ENCODE results near the gene ZSWIM2.
"Not testable (repeated sequence)": the region's sequence is repeated elsewhere in the genome, so short reads cannot be mapped to it uniquely, and the experiment has no call there.

The ZSWIM2 gene

DNA sequence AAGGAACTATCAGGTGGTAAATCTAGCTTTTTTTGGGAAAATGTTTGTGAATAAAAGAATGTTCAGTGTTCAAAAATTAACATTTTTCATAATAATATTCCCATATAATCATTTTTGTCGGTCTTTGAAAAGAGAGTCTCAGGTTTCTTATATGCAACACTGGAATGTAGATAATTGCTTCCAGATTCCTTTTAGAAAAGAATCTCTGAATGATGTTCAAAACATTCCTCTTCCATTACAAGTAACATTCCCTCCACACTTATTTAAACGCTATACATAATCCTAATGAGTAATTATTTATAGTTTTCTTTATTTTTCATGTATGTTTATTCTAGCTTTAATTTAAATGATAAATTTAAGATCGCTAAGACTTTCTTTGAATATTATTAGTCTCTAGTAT is 7.0 kb downstream of the ZSWIM2 start:
- no peak for DNase-seq (ENCODE audit: low spot score)

DNA sequence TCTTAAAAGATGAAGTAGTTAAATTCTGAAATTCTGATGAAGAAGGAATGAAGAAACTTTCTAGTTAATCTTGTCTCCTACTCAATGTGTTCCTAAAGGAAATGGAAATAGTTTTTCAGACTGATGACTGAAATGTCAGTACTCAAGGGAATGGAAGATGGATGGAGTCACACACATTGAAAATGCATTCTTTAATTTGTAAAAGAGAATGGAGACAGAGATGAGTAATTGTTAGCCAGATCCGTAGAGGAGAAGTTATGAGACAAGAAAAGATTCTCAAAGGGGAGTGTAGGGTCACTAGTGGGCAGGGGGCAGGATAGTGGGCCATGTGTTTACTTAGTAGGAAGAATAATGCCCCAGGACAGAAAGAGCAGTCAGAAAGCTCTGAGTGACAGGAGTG is 13.3 kb downstream of the ZSWIM2 start:
- DNase-seq (ENCODE audit: low spot score), result no peak

DNA sequence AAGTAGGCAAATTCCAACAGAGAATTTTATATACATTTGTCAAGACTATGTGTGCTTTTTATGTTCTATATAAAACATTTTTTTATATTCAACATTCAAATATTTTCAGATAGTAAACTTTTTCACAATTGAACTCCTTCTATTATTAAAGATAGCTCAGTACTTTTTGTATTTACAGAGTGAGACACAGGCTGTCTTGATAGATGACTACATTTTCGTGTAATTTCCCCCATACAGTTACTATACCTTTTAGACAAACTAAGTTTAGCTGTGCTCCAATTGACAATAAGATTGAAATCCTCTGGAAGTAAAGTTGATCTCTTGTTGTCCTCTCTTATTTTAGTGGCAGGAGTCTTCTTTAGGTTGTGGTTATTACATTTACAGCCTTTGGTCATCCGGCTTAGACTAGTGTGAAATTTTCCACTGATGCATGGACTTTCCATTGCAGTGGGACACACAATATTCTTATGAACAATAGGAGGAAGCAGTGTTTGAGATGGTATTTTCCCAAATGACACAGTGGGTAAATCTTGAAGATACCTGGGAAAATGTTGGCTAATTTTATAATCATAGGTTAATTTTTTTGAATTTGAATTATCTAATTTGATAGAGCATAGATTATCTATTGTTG is 21.0 kb downstream of the ZSWIM2 start:
- DNase-seq (ENCODE audit: low spot score), result no peak

DNA sequence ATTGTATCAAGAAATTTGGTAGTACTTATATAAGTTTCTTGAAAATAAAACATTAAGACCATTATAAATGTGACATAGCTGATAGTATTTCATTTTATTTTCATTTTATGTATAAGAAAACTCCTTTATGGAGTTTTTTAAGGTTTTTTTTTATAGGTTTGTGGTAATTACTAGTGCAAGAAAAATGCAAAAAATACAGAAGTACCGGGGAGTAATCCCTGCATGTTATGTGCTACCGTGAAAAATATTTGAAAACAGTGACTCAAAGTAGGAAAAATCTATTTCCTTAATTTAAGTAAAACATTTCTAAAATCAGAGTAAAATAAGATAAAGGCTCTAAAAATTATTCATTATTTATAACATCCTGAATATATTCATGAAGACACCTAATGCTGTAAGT is 21.6 kb downstream of the ZSWIM2 start:
- DNase-seq (ENCODE audit: low spot score), result no peak

DNA sequence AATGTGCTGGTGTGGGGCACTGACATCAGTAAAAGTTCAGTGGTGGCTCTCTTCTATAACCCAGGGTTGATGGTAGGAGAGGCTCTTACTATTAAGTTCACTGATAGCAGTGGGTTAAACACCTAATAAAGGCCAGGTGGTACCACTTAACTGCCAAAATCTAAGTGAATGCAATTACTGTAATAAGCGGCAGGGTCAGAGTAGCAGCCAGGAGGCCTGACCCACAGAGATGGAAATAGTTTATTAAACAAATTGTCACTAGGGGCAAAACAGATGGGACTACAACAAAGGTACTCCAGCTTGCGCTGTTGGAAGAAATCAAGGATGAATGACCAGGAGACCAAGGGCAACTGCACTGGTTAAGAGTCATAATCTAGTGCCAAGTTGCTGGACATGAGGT is 26.6 kb downstream of the ZSWIM2 start:
- DNase-seq (ENCODE audit: low spot score), result no peak

DNA sequence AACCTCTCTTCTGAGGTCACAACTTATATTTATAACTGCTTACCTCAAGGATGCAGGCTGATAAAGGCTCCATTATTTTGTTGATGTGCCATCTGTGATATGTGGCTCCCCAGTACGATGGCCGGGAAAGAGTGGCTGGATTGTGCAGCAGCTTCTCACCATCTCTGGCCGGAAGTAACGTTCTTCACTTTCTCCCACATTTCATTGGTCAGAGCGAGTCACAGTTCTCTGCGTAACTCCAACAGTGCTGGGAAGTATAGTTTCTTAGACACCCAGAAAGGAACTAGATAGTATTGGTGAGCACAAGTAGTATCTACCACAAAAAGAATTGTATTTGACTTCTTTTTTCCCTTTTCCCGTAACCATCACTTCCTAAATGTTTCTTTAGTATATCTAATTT is 28.7 kb downstream of the ZSWIM2 start:
- DNase-seq (ENCODE audit: low spot score), result no peak

DNA sequence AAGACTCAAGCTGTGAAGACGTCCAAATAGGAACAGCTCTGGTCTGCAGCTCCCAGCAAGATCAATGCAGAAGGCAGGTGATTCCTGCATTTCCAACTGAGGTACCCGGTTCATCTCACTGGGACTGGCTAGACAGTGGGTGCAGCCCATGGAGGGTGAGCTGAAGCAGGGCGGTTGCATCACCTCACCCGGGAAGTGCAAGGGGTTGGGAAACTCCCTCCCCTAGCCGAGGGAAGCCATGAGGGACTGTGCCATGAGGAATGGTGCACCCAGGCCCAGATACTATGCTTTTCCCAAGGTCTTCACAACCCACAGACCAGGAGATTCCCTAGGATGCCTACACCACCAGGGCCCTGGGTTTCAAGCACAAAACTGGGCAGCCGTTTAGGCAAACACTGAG is 37.2 kb downstream of the ZSWIM2 start:
- not testable (repeated sequence) for DNase-seq (ENCODE audit: low spot score)

DNA sequence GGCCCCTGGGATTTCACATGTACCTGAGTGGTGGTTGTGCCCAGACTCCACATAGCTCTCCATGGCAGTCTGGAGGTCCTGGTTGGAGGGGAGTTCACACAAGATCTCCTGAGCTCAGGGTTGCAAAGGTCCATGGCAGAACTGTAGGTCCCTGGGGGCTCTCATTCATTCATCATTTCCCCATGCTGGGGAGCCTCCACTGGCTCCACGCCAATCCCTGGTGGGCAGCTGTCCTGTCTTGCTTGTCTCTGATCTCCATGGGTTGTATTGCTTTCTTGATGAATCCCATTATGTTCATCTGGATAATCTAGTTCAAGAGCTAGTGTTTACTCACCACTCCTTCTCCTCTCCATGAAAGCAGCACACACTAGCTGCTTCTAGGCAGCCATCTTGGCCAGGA is 42.4 kb downstream of the ZSWIM2 start:
- no peak for DNase-seq (ENCODE audit: low spot score)

DNA sequence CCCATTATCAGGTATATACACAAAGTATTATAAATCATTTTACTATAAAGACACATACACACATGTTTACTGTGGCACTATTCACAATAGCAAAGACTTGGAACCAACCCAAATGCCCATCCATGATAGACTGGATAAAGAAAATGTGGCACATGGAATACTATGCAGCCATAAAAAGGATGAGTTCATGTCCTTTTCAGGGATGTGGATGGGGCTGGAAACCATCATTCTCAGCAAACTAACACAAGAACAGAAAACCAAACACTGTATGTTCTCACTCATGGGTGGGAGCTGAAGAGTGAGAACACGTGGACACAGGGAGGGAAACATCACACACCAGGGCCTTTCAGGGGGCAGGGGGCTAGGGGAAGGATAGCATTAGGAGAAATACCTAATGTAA is 50.4 kb downstream of the ZSWIM2 start:
- not testable (repeated sequence) for DNase-seq (ENCODE audit: low spot score)

DNA sequence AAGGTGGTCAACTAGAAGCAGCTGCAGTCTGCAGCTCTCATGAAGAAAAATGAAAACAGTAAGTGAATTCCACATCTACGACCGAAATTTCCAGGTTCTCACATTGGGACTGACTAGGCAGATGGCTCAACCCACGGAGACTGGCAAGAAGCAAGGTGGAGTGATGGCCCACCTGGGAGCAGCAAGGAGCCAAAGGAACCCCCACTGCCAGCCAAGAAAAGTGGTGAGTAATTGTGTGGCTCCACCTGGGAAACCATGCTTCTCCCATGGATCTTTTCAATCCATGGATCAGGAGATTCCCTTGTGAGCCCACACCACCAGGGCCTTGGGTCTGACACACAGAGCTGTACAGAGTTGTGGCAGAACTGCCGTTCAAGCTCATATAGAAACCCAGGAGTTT is 64.0 kb downstream of the ZSWIM2 start:
- no peak for DNase-seq (ENCODE audit: low spot score)

DNA sequence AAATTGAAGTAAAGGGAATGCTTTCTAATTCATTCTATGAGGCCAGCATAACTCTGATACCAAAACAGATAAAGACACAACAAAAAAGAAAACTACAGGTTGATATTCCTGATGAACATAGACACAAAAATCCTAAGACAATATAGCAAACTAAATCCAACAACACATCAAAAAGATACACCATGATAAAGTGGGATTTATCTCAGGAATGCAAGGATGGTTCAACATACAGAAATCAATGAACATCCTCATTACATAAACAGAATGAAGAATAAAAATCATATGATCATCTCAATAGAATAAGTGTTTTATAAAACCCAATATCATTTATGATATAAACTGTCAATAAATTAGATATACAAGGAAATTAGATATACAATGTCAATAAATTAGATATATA is 65.7 kb downstream of the ZSWIM2 start:
- no peak for DNase-seq (ENCODE audit: low spot score)

DNA sequence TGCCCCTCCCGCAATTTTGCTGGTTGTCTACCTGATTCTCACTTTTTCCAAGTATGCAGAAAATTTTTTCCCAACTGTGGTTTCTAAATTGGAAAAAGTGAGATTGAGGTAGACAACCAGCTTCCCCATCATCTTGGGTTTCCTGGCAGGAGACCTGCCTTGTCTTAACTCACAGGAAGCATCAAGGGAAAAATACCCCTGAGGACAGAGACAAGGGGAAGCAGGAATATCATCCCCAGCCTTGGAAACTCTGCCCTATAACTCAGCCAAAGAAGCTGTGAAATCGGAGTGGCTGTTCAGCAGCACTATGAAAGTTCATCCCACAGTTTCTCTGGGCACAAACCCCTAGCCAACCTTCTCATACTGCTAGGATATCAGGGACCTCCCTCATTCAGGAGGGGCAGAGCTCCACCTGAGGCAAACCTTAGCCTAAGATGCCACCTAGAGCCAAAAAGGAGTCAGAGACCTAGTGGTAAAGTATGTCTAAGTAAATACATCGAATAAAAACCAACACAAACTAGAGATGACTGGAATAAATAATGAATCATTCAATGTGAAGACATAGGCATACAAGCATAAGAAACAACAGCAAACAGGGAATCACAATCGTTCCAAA is 68.2 kb downstream of the ZSWIM2 start:
- DNase-seq (ENCODE audit: low spot score), result no peak

All from pons (tissue), 1 donor.